NB4 (cell line): Measurements from ENCODE around the gene TCF4.

Source experiments
- DNase-seq: peaks from one replicate; pipeline ENCODE4 v3.0.0; 2010; ENCODE audit warnings: low read depth
- H3K4me3 ChIP-seq: one replicate; pipeline ENCODE4 v1.5.1; 2011; ENCODE audit warnings: mild to moderate bottlenecking, low read depth, low read length, moderate library complexity
- MYC ChIP-seq: IDR thresholded peaks from 2 replicates; pipeline ENCODE4 v1.6.1; 2011; ENCODE audit warnings: low read depth, low read length
- POLR2A ChIP-seq: IDR thresholded peaks from 2 replicates; pipeline ENCODE4 v1.6.1; 2011; ENCODE audit warnings: mild to moderate bottlenecking; ENCODE audit not compliant: insufficient read length; ENCODE audit errors: extremely low read depth
- TF ChIP-seq, protein P1 (sequence below): IDR thresholded peaks from 2 replicates; pipeline ENCODE4 v1.6.1; 2011; ENCODE audit warnings: low read depth, low read length
- TF ChIP-seq, protein P2 (sequence below): IDR thresholded peaks from one replicate; pipeline ENCODE4 v1.5.1; 2012; ENCODE audit warnings: low read depth, low read length

TCF4 gene

DNA sequence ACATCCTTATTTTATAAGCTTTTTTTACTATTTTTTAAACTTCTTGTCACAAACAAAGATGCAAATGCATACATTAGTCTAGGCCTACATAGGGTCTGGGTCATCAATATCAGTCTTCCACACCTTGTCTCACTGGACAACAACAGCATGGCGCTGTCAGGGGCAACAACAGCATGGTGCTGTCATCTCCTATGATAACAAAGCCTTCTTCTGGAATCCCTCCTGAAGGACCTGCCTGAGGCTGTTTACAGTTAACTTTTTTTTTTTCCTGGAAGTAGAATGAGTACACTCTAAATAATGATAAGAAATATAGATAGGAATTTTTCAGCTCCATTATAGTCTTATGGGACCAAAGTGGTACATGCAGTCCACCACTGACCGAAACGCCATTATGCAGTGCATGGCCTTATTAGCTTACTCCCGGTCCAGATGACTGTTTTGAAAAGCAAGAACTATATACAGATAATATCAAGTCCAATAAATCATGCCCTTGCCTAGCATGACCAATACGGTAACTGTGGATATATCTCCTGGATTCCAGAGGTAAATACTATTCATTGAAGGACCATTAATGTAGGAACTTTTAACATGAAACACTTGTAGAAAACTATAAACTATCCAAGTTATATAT is 38.4 kb downstream of the TCF4 start:
- no peak overlapping the region for H3K4me3 ChIP-seq
- TF ChIP-seq, protein P1, sequence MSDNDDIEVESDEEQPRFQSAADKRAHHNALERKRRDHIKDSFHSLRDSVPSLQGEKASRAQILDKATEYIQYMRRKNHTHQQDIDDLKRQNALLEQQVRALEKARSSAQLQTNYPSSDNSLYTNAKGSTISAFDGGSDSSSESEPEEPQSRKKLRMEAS = no peak
- TF ChIP-seq, protein P2, sequence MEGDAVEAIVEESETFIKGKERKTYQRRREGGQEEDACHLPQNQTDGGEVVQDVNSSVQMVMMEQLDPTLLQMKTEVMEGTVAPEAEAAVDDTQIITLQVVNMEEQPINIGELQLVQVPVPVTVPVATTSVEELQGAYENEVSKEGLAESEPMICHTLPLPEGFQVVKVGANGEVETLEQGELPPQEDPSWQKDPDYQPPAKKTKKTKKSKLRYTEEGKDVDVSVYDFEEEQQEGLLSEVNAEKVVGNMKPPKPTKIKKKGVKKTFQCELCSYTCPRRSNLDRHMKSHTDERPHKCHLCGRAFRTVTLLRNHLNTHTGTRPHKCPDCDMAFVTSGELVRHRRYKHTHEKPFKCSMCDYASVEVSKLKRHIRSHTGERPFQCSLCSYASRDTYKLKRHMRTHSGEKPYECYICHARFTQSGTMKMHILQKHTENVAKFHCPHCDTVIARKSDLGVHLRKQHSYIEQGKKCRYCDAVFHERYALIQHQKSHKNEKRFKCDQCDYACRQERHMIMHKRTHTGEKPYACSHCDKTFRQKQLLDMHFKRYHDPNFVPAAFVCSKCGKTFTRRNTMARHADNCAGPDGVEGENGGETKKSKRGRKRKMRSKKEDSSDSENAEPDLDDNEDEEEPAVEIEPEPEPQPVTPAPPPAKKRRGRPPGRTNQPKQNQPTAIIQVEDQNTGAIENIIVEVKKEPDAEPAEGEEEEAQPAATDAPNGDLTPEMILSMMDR = no peak
- TF ChIP-seq MYC (no peak), POLR2A (no peak)
- DNase-seq = no peak

DNA sequence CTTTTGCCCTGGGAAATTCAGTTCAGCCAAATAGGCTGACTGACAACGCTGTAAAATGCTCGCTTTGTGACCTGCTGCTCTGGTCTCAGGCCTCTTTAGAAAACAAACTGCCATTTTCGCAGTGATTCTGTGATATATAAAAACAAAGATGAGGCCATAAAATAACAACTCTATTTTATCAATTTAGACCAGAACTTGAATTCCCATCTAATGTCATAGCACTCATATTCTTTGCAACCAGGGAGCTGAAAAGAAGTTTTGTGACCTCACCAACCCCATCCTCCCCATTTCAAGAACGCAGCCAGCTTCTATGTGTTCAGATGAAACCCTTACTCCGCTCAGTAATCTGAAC is 40.3 kb downstream of the TCF4 start:
- DNase-seq = no peak
- H3K4me3 ChIP-seq = no peak overlapping the region
- TF ChIP-seq, protein P1 = no peak
- TF ChIP-seq, protein P2 = no peak
- no peak for TF ChIP-seq MYC
- TF ChIP-seq POLR2A = no peak

DNA sequence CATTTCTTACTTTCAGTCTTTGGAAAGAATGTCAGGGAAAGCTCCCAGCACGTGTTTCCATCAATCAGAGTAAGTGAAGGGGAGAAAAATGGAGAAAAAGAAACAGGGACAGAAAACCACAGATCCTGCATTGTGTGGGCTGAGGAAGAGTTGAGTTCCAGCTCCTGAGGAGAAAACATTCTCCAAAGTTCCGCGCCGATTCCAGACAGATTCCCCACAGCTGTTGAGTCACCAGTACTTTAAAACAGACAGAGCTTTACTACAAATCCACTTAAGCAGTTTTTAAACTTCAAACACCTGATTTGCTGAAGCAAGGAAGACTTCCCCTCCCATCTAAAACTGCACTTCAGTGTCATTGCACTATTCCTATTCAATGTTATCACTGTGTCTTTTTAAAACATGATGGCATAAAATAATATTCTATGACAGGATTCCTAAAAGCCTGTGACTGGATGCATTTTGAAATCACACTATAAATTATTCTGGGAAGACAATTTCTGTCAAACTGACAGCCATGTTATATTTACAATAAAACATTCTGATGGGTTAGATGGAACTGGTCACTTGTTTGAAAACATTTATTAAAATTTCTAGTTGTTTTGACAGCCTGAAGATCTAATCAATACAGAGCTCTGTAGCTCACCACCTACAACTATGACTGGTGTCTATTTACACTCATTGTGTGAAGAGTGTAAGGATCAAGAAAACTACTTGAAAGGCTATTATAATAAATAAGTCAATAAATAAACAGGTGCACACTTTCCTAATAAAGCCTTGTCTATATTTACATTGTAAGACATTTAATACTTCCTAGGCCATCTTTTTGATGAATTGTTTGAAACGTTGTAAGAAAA is 40.9 kb downstream of the TCF4 start:
- TF ChIP-seq MYC (no peak), POLR2A (no peak)
- TF ChIP-seq, protein P2 = no peak
- TF ChIP-seq, protein P1 = no peak
- H3K4me3 ChIP-seq = no peak overlapping the region
- no peak for DNase-seq

DNA sequence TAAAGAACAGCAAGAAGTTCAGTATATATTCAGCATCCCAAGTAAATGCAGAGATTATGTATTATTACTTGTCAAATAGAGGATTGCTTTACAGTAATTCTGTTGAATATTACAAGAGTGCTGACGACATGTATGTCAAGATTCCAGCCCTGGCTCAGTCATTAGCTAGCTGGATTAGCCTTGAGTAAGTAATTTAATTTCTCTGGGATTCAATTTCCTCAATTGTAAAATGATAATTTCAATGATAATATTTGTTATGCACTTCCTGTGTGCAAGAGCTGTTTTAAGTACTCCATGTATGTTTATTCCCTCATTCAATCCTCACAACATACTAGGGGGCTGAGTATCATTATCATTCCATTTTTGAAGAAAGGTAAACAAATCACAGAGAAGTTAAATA is 44.0 kb downstream of the TCF4 start:
- no peak for DNase-seq
- no peak overlapping the region for H3K4me3 ChIP-seq
- TF ChIP-seq MYC (no peak), POLR2A (no peak)
- TF ChIP-seq, protein P2 = no peak
- TF ChIP-seq, protein P1 = no peak

DNA sequence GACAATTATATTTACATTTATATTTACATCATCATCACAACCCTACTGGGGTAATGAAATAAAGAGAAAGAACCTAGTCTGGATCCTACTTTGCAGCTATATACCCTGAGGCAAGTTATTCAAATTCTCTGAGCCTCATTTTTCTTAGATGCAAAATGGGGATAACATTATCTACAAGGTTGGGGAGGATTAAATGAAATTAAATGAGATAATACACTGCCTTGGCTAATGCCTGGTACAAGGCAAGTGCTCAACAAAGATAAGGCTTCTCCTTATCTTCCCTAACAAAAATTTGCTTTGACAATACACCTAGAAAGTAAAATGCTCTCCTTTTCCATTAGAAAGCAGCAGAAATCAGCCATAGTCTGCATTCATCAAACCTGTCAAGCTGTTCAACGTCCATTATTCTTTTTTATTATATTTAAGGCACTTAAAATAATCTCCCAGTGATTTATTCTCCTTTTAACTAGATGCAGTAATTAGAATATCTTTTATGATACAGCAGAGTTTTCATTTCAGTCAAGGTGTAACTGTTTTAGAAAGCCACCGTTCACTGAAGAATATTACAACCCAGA is 44.8 kb downstream of the TCF4 start:
- TF ChIP-seq, protein P2 = no peak
- TF ChIP-seq MYC = no peak
- no peak for TF ChIP-seq POLR2A
- TF ChIP-seq, protein P1 = no peak
- no peak for DNase-seq

More for the DNA sequence above, 44.8 kb downstream of the TCF4 start:
- no peak overlapping the region for H3K4me3 ChIP-seq
